HG03432 (cell line): Measurements from ENCODE around the gene SLC16A7.

Experiments used
- ATAC-seq: cut with Tn5 transposase; IDR thresholded peaks from one replicate; pipeline ENCODE4 v1.9.1; 2021; ENCODE audit warnings: mild to moderate bottlenecking, moderate library complexity; ENCODE audit not compliant: unreplicated experiment

The SLC16A7 gene

GRCh38 chr12:59660921-59661597 lies 65.2 kb downstream of the SLC16A7 start:
- no peak for ATAC-seq

- no peak for ATAC-seq
Measured at GRCh38 chr12:59664495-59664894, 68.7 kb downstream of the SLC16A7 start.

DNA sequence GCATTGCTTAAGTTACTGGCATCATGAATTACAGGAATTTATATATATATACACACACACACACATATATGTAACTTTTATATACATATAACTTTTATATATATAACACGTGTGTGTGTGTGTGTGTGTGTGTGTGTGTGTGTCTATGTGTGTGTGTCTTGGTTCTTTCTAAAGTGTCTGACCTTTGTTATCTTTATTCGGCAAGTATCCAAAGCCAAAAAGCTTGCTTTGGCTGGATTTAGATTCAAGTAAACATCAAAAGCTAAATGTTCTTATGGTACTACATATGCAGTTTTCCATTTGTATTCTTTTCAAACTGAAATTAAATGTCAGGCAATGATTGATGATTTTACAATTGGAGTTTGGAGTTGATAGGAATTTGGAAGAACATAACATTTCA lies 69.9 kb downstream of the SLC16A7 start:
- no peak for ATAC-seq

DNA sequence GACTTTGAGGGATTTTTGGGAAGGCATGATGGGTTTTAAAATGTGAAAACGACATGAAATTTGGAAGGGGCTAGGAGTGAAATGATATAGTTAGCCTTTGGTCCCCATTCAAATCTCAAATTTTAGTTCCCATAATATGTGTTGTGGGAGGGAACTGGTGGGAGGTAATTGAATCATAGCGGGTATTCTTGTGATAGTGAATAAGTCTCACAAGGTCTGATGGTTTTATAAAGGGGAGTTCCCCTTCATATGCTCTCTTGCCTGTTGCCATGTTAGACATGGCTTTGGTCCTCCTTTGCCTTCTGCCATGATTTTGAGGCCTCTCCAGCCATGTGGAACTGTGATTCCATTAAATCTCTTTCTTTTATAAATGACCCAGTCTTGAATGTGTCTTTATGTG lies 72.8 kb downstream of the SLC16A7 start:
- no peak for ATAC-seq

- ATAC-seq = no peak
Measured at GRCh38 chr12:59672273-59672672, 76.4 kb downstream of the SLC16A7 start.

DNA sequence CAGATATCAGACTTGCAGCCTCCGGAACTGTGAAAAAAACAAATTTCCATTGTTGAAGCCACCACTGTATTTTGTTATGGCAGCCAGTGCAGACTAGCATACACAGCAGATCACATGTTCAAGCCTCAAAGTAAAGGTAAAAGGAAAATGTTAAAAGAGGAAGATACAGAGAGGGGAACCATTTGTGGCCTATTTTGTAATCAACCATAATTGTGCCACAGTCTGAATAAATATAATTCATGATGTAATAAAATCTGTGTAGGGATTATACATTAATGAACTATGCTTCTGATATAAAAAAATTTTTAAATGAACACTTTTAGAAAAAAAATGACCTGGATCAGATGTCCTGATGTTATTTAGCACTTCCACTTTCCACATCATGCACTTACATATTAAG lies 79.6 kb downstream of the SLC16A7 start:
- ATAC-seq = no peak

DNA sequence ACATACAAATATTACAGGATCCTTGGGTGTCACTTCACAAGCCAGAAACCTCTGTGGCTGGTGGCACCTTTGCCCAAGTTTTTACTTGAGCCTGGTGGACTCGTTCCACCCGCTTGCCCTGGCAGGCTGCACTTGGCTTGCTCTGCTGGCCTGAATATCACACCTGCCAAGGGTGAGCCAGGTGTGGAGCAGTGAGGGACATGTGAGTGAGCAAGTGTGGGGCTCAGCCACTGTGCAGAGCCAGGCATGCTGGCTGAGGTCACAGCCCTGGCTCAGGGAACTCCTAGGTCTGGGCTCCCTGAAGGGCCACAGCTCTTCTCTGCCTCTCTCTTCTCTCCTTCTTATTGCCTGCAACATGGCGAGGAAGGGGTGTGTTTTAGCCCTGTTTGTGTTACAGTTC lies 82.0 kb downstream of the SLC16A7 start:
- ATAC-seq = no peak

DNA sequence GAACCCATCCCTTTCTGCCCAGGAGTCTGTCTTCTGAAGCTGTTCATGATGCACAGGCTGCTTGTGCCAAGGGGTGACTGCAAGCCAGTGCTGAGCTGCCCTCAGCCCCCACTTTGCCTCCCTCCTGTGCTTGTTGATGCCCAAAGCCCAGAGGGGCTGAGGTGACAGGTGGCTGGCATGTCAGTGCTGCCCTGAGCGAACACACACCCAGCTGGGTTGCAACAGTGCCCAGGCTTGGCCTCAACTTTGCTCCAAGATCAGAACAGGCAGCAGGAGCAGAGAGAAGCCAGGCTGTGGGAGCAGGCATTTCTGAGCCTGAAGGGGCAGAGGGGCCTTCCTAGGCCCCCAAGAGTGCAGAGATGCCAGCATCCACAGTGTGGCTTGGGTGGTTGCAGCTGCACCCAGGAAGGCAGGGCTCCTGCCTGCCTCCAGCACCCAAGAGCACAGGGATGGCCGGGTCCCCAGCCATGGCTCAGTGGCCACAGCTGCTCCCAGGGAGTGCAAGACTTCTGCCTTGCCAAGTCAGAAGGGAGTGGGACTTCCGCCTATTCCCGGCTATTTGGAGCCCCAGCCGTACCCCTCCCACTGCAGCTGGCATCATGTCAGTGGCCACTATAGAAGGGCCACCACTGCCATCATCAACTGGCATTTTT lies 83.1 kb downstream of the SLC16A7 start:
- no peak for ATAC-seq

GRCh38 chr12:59689776-59690175 lies 93.9 kb downstream of the SLC16A7 start:
- ATAC-seq = no peak

GRCh38 chr12:59695379-59695778 lies 99.5 kb downstream of the SLC16A7 start:
- ATAC-seq = no peak

- ATAC-seq = no peak
Measured at GRCh38 chr12:59698600-59698999, 102.8 kb downstream of the SLC16A7 start.

GRCh38 chr12:59699421-59700152 lies 103.8 kb downstream of the SLC16A7 start:
- no peak for ATAC-seq

GRCh38 chr12:59700153-59700450 lies 104.3 kb downstream of the SLC16A7 start:
- ATAC-seq = no peak

- no peak for ATAC-seq
Measured at GRCh38 chr12:59708064-59708463, 112.2 kb downstream of the SLC16A7 start.

GRCh38 chr12:59708484-59708883 lies 112.7 kb downstream of the SLC16A7 start:
- no peak for ATAC-seq

GRCh38 chr12:59710004-59710628 lies 114.3 kb downstream of the SLC16A7 start:
- no peak for ATAC-seq

DNA sequence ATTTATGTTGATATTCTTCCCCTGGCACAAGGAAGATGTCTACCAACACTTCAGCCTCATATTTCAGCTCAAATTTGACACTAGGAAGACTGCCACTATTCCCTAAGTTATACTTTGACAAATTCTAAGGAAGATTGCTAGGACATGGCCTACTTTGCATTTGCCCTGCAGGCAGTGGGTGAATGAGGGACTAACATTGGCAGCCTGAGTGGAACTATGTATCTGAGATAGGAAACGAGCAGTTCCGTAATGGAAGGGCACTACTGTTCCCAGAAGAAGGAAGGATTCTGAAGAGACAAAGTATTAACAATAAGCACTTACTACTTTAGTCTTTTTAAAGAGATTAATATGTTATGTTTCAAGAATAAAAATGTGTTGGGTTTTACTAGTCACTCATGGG lies 115.1 kb downstream of the SLC16A7 start:
- ATAC-seq = no peak

- no peak for ATAC-seq
Measured at GRCh38 chr12:59715434-59715833, 119.6 kb downstream of the SLC16A7 start.

DNA sequence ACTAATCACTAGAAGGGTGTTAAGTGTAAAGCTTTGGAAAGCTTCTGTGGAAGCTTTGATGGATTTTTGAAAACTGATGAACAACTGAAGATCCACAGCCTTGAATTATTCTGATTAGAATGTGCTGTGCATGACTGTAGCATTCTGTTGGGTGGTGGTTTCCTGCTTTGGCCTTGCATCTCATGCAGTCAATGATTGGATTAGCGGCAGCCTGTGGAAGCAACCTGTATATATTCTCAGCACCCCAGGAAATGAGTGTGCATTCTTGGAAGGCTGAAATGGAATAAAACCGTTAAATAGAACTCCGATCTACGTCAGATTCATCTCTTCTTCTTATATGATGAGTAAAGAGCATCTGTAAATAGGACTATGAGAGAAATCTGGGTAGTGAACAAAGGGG lies 120.2 kb downstream of the SLC16A7 start:
- ATAC-seq = no peak

DNA sequence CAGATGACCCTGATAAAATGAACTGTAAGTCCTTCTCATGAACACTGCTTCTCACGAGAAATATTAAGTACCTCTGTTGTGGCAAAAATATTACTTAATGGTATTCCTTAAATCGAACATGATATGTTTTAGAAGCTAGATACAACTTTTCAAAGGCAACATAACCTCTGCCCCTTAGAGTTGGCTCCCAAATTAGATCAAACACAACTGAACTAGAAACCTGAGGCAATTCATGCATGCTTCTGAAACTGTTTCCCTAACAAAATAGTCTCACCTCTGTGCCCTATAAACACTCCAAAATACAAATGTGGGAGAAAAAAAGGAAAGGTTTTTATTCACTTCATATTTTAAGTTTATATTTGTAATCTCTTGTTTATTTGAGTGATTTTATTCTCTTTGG lies 121.6 kb downstream of the SLC16A7 start:
- ATAC-seq = no peak

DNA sequence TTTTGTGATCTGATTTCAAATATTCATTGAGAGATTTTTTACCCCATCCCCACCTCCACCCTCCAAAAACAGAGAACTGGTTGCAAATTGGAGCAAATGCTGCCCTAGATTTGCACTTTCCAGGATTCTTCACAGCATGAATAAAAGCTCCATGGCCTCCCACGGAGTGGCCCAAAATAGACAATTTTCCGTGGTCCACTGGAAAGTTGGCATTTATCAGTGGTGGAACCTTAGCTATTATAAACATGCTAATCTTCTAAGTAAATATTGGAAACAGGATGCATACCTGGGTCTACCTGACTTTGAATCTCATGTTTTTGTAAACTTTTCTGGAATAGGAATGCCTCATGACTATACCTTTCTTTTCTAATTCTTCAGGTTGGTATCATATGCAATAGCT lies 123.9 kb downstream of the SLC16A7 start:
- no peak for ATAC-seq

GRCh38 chr12:59723520-59723919 lies 127.7 kb downstream of the SLC16A7 start:
- no peak for ATAC-seq
